Activated CD4-positive, alpha-beta T cell treated with anti-CD3 and anti-CD28 coated beads, Interleukin-2, amount 50 U/mL, for 48 hours (primary cell): ENCODE measurements around the gene KRTAP16-1.
"Not testable (repeated sequence)": the region's sequence is repeated elsewhere in the genome, so short reads cannot be mapped to it uniquely, and the experiment has no call there.

Experiments
- DNase-seq, 2 experiments: peaks; one replicate each; pipeline ENCODE4 v3.0.0-alpha.2; 2020

Gene KRTAP16-1

DNA sequence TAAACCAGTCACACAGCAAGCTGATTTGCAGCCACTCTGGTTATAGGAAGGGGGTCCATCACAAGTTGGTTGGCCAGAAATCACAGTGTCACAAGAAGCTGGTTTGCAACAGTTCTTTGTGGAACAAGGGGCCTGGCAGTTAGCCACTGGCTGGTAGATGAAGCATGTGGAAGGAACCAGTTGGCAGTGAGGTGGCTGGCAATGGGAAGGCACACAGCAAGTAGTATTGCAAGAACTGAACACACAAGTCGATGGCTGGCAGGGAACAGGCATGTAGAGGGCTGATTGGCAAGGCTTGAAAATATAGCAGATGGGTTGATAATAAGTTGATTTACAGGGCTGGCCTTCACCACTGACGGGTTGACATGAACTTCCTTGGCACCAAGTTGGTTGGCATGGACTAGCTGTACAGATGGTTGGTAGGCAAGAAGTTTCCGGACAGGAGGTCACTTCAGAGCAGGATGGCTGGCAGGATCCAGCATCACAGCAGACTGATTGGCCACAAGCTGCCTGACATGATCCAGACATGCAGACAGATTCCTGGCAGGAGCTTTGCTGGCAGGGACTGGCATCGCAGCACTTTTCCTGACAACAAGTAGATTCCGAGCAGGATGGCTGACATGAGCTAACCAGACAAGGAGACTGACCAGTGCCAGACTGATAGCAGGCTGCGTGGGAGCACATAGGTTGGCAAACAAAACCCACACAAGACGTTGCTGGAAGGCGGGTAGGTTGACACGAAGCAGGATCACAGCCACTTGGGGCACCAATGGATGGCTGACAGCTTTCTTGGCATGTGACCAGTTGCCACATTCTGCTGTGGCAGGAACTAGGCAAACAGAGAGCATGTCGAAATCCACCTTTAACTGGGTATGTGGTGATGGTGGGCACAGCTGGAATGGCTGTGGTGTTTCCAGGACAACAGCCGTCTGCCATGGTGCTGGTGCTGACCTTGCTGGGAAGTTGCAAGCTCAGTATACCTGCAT, 6.9 kb downstream of the KRTAP16-1 start, which contains the start of gene KRTAP29-1:
TSS of gene KRTAP29-1 (minus strand) at position 936 of the 986 bp plus-strand sequence. CDS start at position 936, 0 bp downstream.
- no peak for DNase-seq

DNA sequence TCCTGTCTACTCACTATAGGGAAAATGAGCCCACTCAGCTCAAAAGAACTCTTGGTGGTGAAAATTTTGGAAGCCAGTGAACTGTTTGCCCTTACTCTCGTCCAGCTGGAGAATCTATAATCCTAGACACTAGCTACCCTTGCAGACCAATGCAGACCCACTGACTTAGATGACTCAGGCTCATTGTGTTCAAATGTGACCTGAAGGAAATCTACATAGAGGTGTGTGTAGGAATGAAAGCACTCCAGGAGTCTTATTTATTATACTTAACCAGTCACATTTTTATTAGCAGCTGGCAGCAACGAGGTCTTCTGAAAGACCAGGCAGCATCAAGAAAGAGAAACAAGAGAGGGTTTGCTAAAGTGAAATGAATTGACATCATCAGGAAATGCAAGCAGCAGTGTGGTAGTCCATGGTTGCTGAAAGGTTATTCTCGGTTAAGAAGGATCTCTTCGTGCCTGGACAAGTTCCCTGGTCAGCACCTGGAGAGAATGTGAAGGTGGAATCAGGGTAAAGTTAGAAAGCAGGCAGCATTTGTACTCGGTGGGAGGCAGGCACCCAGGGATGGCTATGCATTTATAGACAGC, 7.8 kb downstream of the KRTAP16-1 start:
- no peak for DNase-seq

DNA sequence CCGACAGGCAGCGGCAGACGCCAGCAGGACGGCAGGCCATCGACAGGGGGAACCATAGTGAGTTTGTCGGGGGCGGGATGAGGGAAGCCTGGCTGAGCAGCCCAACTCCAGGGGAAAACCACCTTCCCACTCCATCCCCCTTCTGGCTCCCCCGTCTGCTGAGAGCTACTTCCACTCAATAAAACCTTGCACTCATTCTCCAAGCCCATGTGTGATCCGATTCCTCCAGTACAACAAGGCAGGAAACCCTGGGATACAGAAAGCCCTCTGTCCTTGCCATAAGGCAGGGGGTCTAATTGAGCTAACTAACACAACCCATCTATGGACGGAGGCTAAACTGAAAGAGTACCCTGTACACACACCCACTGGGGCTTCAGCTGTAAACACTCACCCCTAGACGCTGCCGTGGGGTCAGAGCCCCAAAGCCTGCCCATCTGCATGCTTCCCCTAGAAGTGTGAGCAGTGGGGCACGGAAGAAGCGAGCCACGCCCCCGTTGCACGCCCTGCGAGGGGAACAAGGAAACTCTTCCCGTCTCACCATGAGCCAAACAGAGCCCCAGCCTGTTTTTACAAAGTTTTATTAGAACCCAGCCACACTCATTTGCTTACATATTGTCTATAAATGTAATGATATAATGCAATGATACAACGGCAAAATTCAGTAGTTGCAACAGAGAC, 10.5 kb downstream of the KRTAP16-1 start:
- no peak for DNase-seq

DNA sequence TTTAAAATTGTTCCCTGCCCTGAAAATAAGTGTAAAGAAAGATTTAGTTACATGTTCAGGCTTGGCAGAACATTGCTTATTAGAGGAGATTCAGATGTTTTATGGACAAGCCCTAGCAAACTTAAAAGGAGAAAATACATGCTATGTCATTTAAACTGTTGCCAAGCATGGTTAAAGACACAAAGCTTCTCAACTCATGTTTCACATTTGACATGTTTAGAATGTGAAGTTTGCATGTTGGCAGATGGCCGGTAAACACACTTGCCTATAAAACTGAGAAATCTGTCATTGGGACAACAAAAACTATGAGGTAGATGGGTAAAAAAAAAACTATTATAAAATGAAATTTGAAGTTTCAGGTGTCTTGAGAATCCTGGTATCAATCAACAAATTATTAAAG, 12.3 kb downstream of the KRTAP16-1 start:
- DNase-seq: no peak

DNA sequence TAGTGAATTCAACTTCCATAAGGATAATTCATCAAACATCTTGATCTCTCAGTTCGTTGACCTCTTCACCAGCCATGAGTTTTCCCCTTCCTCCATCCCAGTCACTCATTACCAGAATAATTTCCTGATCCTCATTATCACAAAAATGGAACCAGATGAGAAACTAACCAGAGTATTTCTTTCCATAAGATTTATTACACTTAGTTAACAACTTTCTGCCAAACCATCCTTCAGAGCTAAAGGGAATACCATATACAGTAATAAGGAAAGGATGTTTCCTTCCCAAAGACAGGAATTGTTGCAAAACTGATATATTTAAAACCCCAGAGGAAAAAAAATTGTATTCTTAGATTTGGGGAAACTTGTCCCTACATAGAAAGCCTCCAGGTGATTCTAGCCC, 15.1 kb downstream of the KRTAP16-1 start:
- no peak for DNase-seq

DNA sequence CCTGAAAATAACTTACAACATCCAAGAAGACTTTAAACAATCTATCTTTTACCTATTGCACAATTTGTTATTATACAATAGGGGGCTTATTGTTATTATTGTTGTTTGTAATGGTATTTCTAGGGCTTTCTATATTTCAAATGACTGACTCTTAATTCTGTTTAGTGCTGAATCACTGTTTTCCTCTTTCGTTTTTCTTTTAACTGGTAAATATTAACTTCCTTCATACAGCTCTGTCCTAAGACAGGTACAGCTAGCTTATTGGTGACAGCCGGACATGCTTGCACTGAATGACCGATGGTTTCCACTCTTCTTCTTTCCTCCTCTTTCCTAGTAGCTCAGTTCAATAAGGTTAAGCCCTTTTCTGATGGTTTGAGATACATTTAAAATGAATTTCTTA, 22.1 kb downstream of the KRTAP16-1 start:
- DNase-seq: no peak

DNA sequence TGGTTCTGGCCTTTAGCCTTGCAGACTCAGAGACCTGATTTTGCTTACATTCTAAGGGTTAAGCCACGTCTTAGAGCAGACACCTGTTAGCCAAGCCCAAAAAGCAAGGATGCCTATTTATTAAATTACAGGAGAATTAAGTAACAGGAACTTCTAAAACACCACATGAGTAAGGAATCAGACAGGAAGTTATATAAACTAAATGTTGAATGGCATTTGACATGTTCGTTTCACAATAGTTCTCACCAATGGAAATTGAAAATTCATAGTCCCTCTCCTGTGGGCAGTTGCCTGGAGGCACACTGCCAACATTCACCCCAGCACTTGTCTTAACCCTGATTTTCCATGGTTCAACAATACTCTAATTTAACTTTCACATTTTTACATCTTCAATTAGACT, 24.6 kb downstream of the KRTAP16-1 start:
- DNase-seq: no peak

DNA sequence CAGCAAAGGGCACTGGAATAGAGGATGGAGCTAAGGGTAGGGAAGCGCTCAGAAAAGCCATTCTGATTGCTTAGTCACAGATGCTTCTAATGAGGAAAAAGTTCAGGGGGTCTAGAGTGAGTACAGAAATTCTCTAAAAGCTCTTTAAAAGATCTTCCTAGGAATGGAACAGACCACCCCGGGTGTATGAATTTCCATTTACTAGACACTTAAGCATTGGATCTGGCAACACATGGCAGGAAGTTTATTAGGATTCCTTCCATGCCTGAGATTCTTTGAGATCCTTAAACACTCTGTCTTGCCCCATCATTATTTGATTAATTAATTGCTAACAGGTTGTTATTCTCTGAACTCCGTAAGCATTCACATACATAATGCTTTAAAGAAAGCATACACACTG, 25.1 kb downstream of the KRTAP16-1 start:
- DNase-seq: no peak

DNA sequence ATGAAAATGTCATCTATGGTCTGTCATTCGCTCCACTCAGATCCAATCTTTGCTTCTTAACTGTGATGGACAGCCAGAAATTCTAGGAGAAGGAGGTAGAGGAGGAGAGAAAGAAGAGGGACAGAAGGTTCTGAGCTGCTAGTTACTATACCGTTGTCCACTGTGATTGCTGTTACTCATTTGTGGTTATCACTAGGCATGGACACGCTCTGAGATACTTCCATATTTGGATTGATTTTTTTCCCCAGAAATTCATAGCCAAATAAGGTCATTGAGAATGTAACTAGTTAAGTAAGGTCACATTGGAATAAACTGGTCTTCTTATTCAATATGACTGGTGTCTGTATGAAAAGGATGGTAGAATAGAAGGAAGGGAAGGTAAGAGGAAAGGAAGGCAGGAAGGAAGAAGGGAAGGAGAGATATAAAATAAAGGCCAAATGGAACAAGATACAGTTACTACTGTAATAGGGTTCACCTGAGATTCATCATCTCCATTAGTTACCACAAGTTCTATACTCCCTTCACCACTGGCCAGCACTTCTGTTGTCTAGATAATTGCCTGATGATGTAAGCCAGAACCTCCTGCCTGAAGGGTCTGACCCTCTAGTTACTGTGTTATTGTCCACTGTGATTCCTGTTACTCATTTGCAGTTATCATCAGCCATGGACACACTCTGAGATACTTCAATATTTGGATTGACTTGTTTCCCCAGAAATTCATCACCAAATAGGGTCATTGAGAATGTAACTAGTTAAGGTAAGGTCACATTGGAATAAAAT, 30.7 kb downstream of the KRTAP16-1 start:
- no peak for DNase-seq

DNA sequence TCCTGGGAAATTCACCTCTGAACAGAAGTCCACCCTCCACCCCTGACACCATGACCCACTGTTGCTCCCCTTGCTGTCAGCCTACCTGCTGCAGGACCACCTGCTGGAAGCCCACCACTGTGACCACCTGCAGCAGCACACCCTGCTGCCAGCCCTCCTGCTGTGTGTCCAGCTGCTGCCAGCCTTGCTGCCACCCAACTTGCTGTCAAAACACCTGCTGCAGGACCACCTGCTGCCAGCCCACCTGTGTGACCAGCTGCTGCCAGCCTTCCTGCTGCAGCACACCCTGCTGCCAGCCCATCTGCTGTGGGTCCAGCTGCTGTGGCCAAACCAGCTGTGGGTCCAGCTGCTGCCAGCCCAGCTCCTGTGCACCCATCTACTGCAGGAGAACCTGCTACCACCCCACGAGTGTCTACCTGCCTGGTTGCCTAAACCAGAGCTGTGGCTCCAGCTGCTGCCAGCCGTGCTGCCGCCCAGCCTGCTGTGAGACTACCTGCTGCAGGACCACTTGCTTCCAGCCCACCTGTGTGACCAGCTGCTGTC, 33.4 kb downstream of the KRTAP16-1 start, which contains the start of gene KRTAP9-7:
TSS of gene KRTAP9-7 (plus strand) at position 51 of the 543 bp plus-strand sequence. CDS start at position 51, 0 bp downstream.
- not testable (repeated sequence) for DNase-seq

DNA sequence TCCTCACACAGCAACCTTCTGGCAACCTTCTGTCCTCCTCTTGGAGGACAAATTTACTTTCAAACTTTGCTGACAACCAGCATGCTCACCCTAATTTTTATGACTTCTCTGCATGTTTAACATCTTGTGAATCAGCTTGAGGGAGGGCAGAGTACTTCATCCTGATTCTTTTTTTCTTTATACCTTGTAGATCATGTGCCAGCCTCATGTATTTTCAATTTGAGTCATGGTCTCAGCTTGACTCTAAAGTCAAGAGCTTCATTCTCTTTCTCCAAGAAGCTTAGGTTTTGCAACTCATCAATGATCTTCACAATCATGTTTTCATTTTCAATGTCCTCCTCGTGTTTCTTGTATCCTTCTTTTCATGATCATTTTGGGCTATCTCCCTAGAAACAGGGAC, 37.3 kb downstream of the KRTAP16-1 start:
- no peak for DNase-seq

DNA sequence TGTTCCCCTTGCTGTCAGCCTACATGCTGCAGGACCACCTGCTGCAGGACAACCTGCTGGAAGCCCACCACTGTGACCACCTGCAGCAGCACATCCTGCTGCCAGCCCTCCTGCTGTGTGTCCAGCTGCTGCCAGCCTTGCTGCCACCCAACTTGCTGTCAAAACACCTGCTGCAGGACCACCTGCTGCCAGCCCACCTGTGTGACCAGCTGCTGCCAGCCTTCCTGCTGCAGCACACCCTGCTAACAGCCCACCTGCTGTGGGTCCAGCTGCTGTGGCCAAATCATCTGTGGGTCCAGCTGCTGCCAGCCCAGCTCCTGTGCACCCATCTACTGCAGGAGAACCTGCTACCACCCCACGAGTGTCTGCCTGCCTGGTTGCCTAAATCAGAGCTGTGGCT, 37.8 kb downstream of the KRTAP16-1 start:
- DNase-seq: not testable (repeated sequence)

DNA sequence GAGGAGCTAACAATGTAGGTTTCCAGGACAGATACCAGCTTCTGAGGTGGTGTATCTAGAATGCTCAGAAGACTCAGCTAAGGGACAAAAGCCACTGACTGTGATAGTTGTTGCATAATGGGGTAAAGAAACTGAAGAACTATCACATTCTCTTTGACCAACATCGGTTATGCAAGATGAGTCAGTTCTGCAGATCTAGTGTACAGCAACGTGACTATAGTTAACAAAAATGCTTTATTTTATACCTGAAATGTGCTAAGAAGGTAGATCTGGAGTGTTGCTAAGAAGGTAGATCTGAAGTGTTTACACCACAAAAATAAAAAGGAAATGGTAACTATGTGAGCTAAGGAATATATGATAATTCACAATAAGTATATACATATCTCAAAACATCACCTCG, 41.4 kb downstream of the KRTAP16-1 start:
- no peak for DNase-seq

DNA sequence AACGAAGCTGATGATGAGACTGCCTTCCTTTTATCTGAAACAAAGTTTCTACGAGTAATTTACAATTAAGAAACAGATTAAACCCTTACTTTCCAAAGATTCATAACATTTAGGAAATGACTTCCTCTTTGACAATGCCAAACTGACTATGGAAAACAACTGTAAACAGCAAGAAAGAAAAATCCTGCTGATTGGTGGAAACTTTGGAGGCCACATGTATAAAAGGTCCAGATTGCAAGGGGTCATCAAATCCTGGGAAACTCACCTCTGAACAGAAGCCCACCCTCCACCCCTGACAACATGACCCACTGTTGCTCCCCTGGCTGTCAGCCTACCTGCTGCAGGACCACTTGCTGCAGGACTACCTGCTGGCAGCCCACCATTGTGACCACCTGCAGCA, 44.0 kb downstream of the KRTAP16-1 start, which contains the start of gene KRTAP9-6:
TSS of gene KRTAP9-6 (plus strand) at position 301 of the 400 bp plus-strand sequence. CDS start at position 301, 0 bp downstream.
- DNase-seq: no peak

DNA sequence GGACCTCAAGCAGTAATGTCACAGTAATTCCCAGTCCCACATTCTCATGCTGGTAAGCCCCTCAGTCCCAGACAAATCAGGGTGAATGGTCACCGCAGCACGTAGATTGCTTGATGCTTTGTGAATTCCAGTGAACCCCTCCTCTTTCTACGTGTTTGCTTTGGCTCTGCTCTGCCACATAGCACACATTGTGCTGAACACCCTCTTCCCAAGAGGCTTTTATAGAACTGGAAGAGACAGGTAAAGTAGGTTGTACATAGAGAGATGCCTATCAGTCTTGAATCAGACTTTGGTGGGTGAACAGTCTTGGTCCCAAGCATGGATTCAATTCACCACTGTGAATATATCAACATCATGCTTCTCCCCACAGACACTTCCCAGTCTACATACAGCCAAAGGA, 44.5 kb downstream of the KRTAP16-1 start:
- DNase-seq: no peak

DNA sequence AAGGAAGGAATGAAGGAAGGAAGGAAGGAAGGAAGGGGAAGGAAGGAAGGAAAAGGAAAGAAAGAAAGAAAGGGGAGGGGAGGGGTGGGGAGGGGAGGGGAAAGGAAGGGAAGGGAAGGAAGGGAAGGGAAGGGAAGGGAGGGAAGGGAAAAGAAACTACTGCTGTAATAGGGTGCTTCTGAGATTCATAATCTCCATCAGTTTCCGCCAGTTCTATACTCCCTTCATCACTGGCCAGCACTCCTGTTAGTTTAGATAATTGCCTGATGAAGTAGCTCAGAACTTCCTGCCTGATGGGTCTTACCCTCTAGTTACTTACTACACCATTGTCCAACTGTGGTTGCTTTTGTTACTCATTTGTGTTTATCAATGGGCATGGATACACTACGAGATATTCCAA, 45.9 kb downstream of the KRTAP16-1 start:
- DNase-seq: no peak

DNA sequence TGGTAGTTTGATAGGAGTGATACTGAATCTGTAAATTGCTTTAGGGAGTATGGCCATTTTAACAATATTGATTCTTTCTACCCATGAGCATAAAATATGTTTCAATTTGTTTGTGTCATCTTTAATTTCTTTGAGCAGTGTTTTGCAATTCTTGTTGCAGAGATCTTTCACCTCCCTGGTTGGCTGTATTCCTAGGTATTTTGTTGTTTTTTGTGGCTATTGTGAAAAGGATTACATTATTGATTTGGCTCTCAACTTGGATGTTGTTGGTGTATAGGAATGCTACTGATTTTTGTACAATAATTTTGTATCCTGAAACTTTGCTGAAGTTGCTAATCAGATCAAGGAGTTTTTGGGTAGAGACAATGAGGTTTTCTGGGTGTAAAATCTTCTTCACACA, 50.7 kb downstream of the KRTAP16-1 start:
- no peak for DNase-seq
